Activated T-cell treated with anti-CD3 and anti-CD28 coated beads for 1 hour (primary cell): ENCODE results near the gene LAMC2.

Source experiments
- DNase-seq: peaks from one replicate; pipeline ENCODE4 v3.0.0-alpha.2; 2020; ENCODE audit warnings: low read depth

Gene LAMC2

DNA sequence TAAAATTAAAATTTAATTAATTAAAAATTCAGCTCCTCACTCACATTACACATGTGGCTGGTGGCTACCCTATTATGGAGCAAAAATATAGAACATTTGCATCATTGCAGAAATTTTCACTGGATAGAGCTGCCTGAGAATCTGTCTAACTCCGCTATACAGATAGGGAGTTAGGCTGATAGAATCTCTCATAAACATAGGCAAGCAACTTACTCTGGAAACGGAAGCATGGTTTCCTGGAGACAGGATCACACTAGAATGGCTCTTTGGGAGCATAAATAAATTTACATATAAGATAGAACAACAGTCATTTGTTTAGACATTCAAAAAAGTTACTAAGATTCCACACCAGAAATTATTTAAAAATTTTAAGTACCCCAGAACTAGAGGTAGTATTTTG lies 12.2 kb upstream of the LAMC2 start:
- no peak for DNase-seq

DNA sequence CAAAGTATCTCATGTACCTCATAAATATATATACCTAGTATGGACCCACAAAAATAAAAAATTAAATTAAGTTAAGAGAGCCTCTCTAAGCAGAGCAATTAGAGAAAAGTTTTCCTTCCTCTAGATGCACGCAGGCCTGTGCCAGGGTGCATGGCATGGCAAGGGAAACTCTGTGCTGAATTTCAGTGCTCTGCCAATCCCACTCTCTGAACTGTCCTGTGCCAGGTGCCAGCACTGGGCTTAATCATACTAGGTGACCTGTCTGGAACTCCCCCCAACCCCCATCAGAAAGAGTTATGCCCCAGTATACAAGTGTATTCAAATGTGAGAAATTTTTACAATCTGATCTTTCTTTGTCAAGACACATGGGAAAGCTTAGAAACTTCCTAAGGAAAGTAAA lies 10.4 kb upstream of the LAMC2 start:
- DNase-seq: no peak

DNA sequence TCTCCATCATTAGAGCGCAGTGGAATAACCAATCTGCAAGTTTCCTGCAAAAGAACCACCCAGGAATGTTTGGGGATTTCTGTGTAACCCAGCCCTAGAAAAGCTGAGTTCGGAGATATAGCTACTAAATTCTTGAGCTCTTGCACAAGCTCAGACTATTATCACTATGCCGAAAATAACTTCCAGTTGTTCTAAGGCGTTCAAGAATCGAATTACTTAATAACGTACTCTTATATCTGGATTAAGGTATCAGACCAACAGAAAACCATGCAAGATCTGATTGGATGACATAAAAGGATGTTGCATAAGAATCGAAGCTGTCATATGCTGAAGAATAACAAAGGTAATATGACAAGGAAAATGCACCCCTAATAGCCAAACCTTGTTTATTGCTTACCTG lies 7.5 kb upstream of the LAMC2 start:
- no peak for DNase-seq

DNA sequence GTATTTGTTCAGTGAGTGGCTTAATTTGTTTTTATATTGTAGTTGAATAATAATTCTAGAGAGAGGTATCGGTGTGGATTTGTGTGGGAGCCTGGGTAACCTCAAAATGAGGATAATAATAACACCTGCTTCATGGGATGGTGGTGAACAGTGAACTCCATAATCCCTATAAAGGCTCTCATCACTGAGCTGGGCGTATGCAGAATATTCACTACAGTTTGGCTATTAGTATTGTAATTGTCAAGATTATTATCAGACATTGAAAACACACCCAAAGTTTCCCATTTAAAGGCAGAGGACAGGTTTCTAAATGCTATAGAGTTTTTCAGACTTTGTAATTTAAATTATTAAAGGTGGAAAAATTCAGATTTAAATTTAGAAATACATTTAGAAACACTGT lies 7.0 kb upstream of the LAMC2 start:
- no peak for DNase-seq

DNA sequence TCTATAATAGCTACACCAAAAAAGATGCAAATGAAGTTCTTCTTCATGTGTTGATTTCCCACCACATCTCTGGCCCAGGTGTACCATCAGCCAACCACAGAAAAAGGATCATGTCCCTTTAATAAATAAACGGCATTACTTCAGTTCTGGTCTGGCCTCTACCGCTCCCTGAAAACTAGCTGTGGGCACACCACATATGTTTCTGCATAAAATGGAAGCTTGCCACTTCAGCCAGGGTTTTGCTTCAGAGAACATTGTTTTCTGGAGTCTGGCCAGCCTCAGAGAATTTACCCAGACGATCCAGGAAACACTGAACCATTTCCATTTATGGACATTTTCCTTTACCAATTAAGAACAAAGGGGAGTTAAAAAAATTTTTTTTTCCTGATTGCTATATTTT lies 5.8 kb upstream of the LAMC2 start:
- no peak for DNase-seq

DNA sequence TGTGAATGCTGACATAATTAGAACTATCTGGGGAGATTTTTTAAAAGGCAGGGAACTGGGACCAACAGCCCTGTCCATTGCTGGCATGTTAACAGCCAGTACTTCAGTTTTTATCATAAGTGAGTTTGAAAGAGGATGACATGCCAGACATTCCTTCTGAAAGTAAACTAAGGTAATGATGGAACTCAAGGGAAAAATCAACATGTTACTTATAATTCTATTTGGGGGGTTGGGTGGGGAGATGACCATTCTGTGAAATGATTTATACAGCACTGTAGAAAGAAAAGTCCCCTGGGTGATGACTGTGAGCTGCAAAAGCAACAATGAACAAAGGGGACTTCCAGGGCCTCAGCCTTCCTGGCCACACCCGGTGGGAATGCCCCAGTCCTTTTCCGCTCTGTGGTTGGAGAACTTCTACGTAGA lies 5.4 kb upstream of the LAMC2 start:
- DNase-seq: no peak

DNA sequence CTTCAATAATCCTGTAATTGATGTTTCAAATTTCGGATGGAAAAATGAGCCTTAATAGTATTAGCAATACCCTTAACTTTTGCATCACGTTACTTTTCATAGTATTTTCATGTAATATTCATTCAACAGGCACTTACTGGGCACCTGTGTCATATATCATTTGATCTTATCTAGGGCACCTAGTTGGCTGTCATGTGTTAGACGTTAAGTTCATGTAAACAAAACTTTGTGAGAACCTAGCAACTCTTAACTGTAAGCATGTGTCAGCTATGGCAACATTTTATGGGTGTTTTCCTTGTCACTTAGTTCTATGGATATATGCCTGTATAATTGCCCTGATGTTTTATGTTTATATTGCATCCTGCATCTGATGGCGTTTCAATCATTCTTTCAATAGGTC lies 777 bp downstream of the LAMC2 start:
- no peak for DNase-seq

DNA sequence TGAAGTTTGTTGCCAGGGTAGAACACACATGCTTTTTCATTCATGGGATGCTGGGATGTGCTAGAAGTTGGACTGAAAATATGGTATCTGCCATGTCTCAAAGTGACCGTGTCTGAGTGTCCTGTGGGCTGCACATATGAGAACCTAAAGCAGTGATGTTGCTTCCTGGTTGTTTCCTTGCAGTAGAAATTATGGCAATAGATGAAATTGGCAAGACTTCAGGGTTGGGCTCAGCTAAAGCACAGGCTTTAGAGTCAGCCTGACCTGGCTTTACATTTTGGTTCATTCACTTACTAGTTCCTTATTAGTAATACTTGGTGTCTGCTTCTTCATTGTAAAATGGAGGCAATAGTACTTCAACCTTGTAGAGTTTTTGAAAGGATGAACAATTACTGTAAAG lies 2.2 kb downstream of the LAMC2 start:
- DNase-seq: no peak

DNA sequence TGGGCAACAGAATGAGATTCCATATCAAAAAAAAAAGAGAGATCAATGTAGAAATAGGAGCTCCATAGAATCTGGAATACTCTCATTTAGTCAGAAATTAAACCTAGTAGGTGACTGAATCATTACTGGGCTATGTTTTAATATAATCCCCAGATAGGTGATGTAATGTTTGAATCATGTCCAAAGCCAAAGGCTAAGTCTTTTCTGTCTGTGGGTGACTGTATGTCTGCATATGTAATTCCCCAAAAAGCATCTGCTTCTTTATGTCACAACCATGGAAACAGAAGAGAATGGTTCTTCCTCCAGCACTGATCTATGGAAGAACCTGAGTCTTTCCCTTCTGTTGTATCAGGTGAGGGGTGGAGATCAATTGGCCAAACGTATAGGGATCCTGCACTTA lies 5.8 kb downstream of the LAMC2 start:
- no peak for DNase-seq

DNA sequence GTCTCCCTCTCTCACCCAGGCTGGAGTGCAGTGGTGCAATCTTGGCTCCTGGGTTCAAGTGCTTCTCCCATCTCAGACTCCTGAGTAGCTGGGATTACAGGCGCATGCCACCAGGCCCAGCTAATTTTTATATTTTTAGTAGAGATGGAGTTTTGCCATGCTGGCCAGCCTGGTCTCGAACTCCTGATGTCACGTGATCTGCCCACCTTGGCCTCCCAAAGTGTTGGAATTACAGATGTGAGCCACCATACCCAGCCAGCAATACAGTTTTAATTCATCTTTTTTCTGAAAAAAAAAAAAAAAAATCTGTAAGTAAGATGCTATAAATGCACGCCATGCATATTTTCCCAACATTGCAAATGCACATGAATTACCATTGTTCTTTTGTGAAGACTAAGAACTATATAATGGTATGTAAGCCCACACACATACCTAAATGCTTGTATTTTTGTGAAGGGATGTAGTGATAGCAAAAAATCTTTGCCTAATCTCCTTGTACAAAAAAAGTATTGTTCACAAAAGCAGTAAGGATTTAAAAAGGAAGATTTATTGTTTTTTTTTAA lies 8.0 kb downstream of the LAMC2 start:
- DNase-seq: no peak

DNA sequence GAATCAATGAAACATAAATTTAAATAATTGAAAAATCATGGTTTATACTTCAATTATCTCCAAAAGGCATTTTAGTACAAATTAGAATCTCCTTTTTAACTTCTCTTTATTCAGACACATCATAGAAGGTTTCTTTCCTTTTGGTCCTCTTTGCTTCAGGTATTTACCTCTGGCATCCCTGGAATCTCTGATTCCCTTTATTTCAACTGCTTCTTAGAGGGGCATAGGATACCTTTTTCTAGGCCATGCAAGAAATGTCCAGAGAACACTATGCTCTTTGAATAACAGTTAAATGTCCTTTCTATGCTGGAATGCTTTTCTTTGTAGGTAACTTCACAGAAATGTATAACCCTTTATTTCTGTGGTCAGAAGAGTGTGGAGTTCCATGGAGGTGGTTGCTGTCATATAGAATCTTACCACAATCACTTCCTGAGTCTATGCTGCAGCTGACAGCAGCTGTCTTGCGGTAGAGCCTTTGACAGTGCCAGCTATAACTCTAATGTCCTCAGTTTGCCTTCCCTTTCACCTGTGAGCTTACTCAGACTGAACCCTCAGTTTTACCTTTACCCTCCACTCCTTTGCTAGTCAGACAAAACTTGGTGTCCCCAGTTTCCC lies 8.6 kb downstream of the LAMC2 start:
- no peak for DNase-seq

DNA sequence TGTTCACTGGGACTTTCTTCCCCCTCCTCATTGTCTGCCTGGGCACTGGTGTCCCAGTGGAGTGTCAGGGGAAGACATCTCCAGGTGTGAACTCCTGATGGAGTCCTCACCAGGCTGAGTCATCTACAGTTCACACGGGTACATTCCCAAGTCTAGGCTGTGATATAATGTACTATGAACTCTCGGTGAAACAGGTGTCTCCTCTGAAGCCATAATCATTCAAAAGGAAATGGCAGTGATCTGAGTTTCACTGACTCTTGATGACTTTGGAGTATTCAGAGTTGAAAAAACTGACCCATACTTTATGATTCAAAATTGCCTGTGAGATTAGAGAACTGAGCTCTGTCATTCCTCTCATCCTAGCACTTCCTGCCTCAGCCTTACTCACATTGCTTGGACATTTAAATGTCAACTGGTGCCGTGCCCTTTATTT lies 9.1 kb downstream of the LAMC2 start:
- DNase-seq: no peak

DNA sequence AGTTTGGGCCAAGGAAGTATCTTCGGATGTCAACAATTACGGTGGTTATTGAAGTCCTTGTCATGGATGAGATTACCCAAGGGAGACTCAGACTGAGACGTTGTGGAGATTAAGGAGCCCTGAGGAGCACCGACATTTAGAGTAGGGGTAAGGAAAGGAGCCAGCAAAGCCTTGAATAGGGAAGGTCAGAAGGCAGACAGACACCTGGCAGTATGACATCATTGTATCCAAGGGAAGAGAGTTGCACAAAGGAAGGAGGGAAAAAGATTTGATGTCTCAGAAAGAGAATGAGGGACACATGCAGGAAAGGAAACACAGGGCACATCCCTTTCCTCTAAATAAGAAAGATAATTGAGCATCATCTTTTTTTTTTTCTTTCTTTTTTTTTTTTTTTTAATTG lies 11.7 kb downstream of the LAMC2 start:
- DNase-seq: no peak

DNA sequence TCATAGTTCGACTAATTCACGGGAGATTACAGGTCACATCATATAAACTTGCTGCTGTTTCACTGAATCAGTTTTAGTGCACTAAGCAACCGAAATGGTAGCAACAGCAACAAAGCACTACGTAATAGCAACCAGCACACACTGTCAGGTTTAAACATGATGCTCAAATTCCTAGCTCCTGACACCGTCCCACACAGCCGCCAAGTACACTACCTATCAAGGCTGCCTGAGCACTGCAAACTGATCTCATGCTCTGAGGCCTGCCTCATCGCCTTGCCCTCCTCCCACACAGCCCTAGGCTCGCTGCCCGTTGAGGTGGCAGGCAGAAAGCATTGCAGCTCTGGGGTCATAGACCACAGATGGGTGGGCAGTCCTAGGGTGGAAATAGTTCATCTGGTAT lies 12.4 kb downstream of the LAMC2 start:
- no peak for DNase-seq

DNA sequence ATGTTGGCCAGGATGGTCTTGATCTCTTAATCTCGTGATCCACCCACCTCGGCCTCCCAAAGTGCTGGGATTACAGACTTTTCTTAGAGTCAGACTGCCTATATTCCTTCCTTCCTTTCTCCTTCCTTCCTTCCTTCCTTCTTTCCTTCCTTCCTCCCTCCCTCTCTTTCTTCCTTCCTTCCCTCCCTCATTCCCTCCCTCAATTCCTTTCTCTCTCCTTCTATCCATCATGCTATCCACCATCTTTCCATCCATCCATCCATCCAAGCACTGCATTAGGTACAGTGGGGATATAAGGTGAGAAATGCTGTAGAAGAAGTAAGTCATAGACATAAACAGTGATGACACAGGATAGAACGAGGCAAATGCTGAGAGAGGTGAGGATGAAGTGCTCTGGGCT lies 13.2 kb downstream of the LAMC2 start:
- no peak for DNase-seq

DNA sequence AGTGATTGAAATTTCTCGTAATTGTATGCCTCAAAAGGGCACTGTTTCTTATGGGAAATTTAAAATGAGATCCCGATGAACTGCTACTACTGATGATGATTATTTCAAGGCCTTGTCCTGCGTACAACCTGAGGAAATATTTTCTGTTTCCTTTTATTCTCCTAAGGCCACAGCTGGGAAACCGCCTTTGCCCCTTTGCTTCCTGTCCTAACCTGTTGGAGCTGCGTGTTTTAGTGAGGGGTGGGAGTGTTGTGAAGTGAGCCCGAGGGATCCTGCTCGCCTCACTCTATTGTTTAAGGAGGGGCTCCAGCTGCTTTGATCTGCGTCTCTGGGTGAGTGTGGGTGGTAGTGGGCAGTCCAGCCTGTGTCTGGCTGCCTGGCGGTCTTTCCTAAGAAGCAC lies 14.4 kb downstream of the LAMC2 start:
- DNase-seq: no peak

DNA sequence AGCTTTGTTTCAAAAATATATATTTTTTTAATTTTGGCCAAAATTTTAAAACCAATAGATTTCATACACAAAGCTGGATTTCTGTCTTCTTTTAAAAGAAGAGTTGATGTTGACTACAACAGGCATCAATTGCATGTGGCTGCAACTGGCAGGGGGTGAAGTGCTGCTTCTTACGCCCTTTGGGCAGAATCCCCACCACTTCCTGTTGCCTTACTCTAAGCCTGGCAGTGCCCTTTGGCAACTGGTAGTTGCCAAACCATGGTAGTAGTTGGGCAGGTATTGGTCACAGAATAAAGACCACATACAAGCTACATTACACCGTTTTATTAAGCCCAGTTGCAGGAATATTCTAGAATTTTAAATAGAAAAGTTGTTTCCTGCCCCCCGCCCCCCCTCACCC lies 17.0 kb downstream of the LAMC2 start:
- DNase-seq: no peak

DNA sequence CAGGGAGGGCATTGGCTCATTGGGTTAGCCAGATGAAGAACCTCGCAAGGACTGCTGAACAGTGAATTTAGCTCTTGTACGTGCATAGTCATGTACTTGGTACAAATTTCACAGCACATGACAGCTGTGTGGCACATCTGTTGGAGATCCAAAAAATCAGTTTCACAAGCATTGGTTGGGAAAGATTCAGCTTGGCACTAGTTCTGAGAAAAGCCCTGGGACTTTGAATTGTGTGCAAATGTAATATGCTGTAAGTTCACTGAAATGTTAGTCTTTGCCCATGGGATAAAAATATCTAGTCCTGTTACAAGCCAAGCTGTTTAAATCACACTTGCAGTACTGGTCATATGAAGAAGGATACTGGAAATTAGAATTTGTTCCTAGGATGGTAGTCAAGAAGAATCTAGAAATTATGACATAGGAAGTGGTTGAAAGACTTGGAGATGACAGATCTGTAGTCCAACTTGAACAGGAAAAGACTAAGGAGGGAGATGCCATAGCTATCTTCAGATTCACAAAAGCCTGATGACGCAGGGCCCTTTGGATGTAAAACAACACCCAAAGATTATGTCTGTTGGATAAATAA lies 19.2 kb downstream of the LAMC2 start:
- DNase-seq: no peak

DNA sequence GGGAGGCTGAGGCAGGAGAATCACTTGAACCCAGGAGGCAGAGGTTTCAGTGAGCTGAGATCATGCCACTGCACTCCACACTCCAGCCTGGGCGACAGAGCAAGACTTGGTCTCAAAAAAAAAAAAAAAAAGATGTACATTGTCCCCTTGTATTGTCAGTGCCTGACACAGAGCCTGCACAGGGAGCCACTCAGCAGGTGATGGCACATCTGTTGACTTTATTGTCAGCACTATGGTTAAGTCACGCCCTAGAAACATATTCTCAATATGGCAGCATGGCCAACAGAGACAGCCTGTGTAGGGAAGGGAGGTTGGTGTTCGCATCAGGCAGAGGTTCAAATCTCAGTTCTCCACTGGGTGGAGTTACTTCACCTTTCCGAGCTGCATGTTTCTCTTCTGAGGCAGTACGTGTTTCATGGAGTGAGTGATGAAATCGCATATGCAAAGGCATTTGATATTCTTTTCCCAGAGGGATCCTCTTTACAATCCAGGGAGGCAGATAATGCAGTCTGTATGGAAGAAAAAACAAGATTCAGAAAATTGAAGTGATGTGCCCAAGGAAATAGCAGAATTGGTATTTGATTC lies 20.6 kb downstream of the LAMC2 start:
- DNase-seq: no peak

DNA sequence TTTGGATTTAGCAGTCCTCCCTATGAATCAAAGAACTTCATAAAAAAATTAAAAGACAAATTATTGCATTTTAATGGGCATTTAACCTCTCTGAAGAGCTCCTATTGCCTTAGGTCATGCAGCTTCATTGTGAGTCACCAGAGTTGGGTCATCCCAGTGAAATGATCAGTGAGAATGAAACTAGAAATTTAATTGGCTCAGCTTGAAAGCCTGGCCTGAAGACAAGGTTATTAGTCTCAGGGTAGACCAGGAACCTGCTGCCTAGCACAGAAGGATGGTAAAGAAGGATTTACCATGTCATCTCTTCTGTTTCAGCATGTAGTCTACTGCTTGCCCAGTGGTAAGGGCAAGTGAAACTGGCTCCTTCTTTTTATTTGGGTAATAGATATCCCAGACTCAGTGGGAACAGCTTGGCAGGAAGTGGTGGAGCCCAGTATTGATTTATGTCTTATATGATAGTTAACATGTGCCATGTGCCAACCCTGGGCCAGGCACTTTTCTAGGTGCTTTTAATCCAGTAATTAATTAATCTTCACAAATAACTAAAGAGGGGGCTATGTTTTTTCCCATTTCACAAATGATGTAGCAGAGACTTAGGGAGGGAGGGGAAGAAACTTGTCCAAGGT lies 23.6 kb downstream of the LAMC2 start:
- DNase-seq: no peak

DNA sequence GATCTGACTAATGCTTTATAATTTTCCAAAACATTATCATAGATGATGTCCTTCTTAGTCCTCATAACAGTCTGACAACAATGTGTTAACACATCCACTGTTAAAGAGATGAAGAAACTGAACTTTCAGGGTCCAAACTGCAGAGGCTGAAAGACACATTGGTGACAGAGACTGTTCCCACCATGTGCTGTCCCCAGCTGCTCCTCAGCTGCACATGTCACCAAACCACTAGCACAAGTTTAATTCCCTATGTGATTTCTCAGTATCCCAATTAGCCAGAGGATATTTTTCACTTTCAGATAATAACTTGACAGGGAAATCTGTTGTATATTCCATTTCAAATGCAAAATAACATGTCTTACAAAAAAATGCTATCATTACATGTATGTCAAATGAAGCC lies 24.6 kb downstream of the LAMC2 start:
- DNase-seq: no peak

DNA sequence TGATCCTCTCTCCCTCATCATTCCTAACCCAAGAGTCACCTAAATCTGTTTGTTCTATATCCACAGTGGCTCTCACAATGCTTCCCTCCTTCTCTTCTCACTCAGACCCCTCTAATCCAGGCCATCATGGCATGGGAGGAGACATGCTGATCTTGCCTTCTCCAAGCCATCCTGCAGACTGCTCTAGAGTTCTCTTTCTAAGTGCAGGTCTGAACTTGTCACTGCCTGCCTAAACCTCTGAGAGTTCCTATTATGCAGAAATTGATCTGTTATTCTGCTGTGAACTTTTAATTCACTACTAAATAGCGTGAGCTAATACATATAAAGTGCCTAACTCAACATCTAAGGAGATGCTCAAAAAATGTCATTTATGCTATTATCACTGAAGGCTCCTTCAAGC lies 26.8 kb downstream of the LAMC2 start:
- no peak for DNase-seq
